ENCODE data around the gene MRPL2.
"Not testable (repeated sequence)": the region's sequence is repeated elsewhere in the genome, so short reads cannot be mapped to it uniquely, and the experiment has no call there.

MRPL2 gene

DNA sequence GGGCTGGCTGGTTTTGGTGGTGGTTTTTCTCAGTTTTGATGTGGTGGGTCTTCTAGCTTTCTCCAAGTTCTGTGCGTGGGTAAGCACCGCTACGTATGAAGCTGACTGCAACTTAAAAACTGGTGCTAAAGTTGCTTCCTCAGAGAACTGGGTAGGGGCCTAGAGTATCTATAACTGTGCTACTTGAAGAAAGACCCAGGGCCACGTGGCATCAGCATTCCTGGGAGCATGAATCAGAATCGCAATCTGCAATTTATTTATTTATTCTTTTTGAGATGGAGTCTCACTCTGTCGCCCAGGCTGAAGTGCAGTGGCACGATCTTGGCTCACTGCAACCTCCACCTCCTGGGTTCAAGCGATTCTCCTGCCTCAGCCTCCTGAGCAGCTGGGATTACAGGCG lies 22.7 kb upstream of the MRPL2 start:
- not testable (repeated sequence) for DNase-seq

DNA sequence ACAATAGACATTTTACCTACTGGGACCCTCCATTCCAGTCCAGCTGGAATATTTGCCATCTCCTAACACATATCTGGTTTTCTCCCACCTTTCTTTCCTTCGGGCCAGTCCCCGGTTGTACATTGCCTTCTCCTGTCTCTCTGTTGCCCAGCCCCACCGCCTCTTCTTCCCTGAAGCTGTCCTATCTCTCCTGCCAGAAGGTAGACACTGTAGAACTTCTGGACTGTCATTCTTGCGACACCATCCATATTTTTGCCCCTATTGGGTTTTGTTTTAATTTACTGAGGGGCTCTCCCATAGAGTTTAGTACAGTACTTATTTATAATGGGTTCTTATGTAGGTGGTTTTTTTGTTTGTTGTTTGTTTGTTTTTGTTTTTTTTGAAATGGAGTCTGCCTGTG lies 21.8 kb upstream of the MRPL2 start:
- no peak for DNase-seq

DNA sequence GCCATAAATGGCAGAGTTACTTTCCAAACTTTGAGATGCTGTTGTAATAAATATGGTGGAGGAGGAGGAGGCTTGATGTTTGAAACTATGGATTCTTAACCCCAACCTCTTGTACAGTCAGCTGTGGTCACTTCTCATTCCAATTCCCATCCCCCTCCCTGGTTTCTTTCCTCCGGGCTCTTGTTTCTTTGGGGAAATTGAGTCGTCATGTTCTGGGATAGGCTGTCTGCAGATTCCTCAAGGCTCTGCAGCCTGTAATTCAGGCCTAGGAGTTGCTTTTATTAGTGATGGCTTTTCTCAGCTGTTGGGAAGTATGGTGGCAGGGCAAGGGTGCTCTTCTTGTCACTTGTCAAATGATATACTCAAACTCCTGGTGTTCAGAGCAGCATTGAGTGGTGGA lies 19.5 kb upstream of the MRPL2 start:
- no peak for DNase-seq

DNA sequence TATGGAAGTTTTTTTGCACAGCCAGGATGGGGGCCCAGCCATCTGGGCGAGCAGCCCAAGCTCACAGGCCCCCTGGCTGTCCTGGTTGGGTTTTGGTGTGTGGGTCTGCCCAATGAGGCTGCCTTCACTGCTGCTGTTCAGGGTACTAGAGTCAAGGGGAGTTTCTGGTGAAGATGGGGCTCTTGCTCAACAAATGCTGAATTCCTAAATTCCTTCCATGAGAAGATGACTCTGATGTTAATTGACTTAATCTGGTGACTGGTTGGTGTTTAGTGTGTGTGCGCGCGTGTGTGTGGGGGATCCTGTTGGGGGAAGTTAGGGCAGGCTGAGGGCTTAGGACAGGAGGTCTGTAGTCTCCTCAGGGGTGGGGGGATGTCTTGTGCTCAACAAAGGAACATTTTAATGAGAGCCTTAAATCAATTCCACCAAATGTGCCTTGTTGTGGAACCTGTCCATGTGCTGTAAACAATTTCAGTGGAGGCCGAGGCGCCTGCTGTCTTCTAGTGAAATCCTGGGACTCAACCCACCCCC lies 18.8 kb upstream of the MRPL2 start:
- no peak for DNase-seq

DNA sequence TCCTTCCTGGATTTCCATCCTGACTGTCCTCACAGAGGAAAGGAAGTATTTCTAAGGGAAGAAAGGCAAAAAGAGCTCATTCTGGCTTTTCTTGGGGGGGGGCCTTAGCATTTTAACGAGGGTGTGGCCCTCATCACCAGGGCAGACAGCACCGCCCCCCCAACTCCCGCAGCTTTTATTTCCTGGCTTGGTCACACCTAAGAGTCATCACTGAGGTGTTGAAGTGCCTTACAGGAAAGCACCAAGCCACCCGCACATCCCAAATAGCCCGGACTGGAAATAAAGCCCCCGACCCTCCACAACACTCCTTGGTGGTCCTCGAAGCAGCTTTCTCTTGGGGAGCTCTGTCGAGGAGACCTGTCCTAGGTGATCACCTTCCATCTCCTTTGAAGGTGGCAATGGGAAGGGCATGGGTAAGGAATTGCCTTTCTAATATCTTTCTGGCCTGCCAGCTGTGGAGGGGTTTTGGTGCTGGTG lies 18.1 kb upstream of the MRPL2 start:
- DNase-seq: no peak

DNA sequence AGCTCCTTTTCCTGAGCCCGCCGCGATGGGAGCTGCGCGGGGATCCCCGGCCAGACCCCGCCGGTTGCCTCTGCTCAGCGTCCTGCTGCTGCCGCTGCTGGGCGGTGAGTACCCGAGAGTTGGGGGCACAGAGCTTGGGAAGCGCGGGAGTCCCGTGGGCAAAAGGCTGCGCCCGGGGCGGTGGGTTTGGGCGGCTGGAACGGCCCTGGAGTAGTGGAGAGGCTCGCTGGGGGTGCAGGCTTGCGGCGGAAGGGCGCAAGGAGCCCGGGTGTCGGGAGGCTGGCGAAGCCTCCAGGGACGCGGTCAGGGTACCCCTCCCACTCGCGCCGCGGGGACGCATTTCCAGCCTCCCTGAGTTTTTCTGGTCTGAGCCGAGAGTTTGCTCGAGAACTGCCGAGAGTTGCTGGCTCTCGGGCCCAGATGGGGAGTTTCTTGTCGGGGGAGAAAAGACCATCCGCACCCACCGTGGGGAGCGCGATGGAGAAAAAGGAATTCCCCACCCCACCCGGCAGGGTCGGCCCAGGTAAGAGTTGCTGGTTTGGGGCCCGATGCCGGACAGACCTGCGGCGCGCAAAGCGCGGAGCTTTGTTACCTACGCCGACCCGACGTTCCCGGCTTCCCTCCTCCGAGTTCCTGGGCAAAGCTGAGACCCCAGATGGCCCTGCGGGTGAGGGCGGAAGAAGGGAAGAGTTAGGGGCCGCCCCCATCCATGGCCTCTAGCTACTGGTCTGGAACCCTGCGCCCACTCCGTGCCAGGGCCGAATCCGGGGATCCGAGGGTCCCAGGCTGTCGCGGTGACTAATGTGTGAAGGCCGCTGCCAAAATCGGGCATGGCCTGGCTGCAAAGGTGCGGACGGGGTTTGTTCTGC lies 17.5 kb upstream of the MRPL2 start:
- DNase-seq: peak; percentile 66

DNA sequence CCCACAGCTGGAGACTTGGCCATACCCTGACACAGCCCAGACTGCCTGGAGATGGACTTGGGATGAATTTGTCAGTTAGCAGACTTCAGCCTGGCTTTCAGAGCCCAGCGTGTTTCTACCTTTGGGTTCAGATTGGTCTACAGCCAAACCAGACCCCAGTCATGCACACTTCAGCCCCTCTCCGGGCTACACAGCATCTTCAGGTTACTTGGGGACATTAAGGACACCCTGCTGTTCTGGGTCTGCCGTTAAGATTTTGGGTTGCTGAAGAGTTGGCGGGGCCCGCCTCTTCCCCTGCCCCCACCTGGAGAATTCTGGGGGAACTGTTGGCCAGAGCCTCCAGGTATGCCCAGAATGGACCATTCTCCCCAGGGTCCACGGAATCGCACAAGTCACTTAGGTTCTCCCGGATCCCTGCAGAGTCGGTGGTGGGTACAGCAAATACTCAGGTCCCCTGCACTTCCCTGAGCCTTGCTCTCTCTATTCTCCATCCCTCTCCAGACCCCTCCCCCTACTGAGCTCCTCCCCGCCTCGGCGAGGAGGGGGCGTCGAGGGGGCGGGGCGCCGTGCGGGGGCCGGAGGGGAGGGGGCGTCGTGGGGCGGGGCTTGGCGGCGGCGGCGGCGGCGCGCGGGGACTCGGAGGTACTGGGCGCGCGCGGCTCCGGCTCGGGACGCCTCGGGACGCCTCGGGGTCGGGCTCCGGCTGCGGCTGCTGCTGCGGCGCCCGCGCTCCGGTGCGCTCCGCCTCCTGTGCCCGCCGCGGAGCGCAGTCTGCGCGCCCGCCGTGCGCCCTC lies 16.6 kb upstream of the MRPL2 start, which contains the start of gene PTK7:
TSS of gene PTK7 (plus strand) at position 645 of the 794 bp plus-strand sequence. CDS start 175 bp downstream, outside the sequence.
- peak; percentile 92 for DNase-seq

DNA sequence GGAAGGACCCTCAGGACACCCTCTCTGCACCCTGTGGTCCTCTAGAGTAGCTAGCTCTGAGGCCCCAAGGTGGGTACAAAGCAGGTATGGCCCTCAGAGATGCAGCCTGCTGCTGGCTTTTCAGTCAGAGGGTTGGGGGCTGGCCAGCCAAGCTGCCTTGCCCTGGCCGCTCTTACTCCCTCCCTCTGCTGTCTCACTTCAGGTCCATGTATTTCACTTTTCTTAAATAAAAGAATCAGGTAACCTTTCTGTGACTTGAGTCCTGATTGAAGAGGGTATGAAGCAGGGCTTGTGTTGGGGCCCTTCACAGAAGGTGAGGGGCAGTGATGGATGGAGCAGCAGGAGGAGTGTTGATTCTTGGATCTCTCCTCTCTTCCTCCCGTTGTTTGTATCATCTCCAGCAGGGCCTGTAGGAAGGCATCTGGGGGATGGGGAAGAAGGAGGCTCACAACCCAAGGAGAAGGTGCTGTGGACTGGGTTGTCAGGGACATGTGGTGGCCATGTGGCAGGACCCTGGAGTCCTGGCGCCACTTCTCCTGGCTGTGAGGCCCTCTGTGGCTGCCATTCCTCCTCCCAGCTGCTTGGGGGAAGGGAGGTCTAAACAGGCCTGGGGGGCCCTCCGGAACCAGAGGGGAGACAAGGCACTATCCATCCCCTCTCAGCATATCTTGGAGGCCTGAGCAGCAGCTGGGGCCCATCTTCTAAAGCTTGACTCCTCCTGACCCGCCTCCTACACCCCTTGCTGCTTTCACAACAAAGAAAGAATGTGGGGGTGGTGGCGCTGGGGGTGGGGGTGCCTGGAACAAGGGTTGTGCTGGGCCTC lies 15.8 kb upstream of the MRPL2 start:
- no peak for DNase-seq

DNA sequence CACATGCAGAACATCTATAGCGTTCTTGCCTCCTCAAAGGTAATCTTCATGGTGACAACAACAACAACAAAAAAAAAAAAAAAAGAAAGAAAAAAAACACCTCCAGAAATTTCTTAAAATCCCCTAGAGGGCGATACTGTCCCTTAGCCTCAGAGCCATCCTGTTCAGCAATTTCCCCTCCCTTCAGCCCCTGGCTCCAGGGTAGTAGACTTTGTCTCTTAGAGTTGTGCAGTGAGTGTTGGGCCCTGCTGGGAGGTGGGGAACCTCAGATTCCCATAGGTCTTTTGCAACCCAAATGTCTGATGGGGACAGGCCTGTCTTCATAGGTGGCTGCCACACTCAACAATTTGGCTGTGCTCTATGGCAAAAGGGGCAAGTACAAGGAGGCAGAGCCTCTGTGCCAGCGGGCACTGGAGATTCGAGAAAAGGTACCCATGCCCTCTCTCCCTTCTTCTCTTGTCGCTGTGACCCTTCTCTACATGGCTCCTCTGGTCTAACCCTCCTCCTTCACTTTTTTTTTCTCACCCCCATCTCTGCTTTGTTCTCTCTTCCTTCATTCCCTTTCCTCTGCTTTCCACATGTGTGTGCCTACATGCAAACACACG lies 10.9 kb upstream of the MRPL2 start:
- peak; percentile 47 for DNase-seq

DNA sequence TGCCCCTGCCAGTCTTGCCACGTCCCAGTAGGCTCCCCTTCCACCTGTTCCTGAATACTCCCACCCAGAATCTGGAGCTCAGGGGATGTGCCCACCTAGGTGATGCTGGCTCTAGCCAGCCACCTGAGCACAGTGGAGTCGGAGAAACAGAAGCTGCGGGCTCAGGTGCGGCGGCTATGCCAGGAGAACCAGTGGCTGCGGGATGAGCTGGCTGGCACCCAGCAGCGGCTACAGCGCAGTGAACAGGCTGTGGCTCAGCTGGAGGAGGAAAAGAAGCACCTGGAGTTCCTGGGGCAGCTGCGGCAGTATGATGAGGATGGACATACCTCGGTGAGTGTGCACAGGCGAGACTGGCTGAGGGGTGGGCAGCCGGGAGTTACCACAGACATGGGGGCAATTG lies 3.6 kb upstream of the MRPL2 start:
- DNase-seq: no peak

DNA sequence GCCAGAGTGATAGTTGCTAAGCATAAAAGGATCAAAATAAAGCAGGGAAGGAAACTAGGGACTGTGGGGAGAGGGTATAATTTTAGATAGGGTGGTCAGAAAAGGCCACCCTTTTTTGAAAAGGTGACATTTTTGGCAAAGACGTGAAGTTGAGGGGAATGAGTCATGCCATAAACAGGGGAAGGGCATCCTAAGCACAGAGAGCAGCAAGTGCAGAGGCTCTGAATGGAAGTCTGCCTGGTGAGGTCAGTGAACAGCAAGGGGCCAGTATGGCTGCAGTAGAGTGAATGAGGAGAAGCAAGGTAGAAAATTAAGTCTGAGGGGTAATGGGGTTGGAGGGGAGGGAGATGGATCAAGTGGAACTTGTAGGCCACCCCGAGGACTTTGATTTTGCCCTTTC lies 2.6 kb upstream of the MRPL2 start:
- DNase-seq: no peak

DNA sequence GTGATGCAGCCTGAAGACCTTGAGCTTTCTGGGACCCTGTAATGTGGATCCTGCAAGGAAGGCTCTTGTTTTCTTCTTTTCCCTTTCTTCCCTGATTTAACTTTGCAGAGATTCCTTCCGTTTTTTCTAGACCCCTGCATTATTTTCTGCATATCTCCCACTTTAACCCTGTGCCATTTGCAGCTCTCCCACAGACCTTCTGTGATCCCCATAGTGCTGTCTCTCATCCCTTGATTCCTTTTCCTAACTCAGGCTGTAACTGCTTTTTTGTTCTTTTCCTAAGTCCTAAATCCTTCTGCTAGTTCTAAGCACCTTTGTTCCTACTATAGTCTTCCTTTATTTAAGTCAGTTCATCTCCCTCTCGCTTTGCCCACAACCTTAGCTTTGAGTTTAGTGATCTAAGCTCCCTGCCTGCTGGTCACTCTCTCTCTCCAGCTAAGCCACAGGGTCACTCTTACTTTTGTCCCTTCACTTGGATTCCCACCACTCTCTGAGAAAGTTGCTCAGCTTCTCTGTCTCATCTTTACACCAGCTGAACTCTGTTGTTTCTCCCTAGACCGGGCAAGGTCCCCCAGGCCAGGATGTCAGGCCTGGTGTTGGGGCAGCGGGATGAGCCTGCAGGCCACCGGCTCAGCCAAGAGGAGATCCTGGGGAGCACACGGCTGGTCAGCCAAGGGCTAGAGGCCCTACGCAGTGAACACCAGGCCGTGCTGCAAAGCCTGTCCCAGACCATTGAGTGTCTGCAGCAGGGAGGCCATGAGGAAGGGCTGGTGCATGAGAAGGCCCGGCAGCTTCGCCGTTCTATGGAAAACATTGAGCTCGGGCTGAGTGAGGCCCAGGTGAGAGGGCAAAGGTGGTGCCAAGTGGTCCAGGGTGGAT lies 1.8 kb upstream of the MRPL2 start:
- DNase-seq: no peak

DNA sequence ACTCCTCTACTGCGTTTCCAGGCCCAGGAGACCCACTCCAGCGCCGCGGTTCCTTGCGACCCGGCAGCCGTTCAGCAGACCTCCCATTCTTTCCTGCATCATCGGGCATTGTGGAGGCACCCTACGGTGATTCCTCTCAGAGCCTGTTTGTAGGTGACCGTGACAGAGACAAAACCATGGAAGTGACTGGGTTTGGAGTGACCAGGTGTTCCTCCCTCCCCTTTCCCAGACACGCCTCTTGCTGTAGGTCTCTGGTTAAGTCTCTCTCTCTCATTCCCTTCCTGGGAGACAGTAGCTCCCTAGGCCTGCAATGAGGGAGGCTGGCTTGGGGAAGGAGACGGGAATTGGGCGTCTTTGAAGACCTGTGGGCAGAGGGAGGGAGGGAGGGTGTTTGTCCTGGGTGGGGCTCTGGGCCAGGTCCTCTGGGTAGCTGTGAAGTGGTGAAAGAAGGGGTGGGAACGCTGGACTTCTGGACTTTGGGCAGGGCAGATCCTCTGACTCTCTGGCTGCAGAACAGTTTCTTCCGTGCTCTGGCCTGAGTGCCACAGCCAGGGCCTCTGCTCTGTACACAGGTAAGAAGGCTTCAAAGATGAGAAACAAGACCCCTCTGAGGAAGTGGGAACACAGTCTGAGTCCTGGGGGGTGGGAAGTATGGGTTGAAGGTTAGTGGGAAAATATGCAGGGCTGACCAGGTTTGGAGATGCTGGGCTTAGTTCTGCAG lies 960 bp upstream of the MRPL2 start:
- DNase-seq: peak; percentile 62

DNA sequence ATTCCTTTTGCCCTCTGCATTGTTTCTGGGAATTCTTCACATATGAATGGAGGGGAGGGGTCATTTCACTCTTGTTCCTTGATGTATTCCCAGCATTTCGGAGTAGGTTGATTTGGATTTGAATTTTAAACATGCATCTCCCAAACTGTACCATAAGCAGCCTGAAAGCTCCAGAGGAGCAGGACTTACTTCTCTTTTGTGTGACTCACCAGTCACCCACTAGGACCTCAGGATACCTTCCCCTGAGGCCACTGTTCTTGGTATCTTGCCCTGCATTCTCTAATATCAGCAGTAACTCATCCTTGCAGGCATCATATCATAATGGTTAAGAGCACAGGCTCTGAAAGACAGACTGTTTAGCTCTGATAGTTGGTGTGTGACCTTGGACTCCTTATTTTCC lies 703 bp downstream of the MRPL2 start:
- DNase-seq: no peak

DNA sequence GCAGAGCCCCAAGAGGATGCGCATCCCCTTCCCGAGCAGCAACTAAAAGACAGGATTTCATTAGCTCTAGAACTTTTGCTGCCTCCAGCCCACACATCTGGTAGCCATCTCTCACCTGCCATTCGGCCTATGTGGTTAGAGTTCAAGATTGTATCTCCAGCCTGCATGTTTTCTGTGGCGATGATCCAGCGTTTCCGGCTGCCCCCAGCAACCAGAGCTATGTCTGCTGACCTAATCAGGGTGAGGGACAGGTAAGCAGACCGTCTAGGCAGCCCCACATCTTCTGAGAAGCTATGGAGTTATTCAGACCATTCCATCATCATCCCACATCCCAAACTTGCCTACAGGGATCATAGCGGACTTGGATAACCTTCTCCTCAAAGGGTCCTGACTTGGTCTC lies 3.3 kb downstream of the MRPL2 start:
- DNase-seq: no peak

DNA sequence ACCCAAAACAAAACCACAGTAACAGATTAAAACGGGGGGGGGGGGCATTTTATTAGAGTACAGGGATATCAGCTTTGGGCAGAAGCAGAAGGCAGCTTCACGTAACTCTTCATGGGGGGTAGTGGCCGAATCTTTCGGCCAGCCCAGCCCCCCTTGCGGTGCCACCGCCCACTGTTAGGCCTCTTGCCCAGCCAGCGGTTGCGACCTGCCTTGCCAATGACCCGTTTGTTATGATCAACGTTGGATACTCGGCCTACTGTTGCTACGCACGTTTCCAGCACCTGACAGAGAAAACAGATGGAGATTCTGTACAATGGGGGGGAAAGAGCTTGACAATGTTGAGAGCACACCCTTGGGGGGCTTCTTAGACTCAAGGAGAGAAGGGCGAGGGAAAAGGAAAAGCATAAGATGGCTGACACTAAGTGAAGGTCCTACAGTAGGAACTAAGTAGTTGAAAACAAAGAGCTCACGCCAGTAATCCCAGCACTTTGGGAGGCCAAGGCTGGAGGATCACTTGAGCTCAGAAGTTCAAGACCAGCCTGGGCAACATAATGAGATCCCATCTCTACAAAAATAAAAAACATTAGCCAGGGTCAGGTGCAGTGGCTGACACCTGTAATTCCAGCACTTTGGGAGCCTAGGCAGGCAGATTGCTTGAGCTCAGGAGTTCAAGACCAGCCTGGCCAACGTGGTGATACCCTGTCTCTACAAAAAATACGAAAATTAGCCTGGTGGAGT lies 4.9 kb downstream of the MRPL2 start:
- DNase-seq: no peak

DNA sequence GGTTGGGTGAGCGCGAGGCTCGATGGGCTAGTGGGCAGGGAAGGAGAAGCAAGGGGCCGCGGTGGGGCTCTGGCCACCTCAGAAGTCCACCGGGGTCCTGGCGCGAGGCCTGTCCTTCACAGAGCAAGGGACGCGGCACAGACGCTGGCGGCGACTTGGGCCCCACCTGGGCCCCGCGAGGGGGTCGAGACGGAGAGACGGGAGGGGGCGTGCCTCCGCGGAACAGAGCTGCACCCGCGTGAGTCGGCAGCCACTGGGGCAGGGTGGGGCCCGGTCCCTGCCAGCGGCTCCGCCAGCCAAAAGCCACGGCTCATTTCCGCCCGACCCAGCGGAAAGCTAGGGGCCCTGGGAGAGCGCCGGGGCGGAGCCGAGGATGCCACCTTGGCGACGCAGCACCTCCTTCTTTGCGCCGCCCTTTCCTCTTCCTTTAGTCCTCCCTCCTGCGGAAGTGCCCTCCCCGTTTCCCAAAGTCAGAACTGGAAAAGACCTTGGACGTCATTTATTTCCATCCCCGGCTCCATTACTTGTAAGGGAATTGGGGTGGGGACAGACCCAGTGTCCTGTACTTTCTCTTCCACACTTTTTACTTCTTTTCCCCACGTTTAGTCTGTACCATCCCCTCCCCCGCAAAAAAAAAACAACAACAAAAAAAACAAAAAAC lies 5.6 kb downstream of the MRPL2 start, which contains the start of gene CUL7:
TSS of gene CUL7 (minus strand) at position 307 of the 661 bp plus-strand sequence. CDS start 1,063 bp downstream, outside the sequence.
- peak; percentile 99 for DNase-seq

DNA sequence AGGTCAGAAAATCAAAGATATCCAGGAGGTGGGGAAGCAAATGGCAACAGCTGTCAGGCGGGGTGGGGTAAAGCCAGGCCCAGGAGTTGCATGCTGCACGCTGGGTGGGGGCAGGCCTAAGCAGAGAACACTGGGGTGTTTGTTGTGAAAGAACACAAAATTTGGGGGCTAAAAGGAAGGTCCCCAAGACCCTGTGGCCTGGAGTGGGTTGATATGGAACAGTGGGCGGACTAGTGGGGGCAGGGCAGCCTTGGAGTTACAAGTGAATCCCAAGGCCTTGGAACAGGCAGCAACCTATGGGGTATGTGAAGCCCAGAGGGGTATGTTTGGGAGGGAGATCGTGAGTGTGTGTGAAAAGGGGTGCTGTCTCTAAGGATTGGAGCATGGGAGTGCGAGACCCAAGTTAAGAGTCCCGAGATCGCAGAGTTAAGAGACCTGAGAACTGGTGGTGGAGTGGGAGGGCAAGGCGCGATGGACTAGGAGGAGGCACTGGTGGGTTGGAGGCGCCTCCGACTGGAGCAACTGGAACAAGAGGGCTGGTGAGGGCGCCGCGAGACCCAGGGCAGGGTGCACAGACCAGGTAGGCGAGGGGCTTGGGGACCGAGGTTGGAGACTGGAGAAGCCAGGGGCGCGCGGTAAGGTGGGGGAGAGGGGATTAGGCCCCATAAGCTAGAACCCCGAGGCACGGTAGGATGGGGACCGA lies 6.2 kb downstream of the MRPL2 start:
- peak; percentile 24 for DNase-seq
